Neural cell (in vitro differentiated cells): ENCODE results near the gene AK4. TPM values are rescaled to one million over a fixed set of nuclear protein-coding genes. Genes with fewer than 3 reads are reported as not detected.

ENCODE experiments used
- H2AFZ ChIP-seq: fragments of 200-600, 300-800 bp; sonication (generic), shearing (Covaris generic); 2 replicates; pipeline ENCODE4 v1.6.0; 2014; ENCODE audit warnings: low read depth, mild to moderate bottlenecking, antibody characterized with exemption, low read length, moderate library complexity
- H3F3A ChIP-seq: fragments of 200-600 bp; shearing (Covaris generic); 2 replicates; pipeline ENCODE4 v1.6.1; 2016; ENCODE audit warnings: mild to moderate bottlenecking, moderate library complexity, mixed read lengths, antibody characterized with exemption, low read length; ENCODE audit not compliant: insufficient read depth, poor library complexity, severe bottlenecking
- H3K27ac ChIP-seq: fragments of 200-600, 300-800 bp; sonication (generic), shearing (Covaris generic); 2 replicates; pipeline ENCODE4 v1.5.1; 2014; ENCODE audit warnings: mild to moderate bottlenecking, low read length, moderate library complexity
- H3K27me3 ChIP-seq: fragments of 300-800, 200-600 bp; sonication (generic), shearing (Covaris generic); 2 replicates; pipeline ENCODE4 v1.6.0; 2014; ENCODE audit warnings: mild to moderate bottlenecking, low read depth, low read length, moderate library complexity; ENCODE audit not compliant: insufficient read depth
- H3K36me3 ChIP-seq: fragments of 300-800, 200-600 bp; sonication (generic), shearing (Covaris generic); 2 replicates; pipeline ENCODE4 v1.5.1; 2014; ENCODE audit warnings: mild to moderate bottlenecking, antibody characterized with exemption, low read length, moderate library complexity; ENCODE audit not compliant: insufficient read depth
- H3K4me2 ChIP-seq: fragments of 300-800, 200-600 bp; sonication (generic), shearing (Covaris generic); 2 replicates; pipeline ENCODE4 v1.6.0; 2014; ENCODE audit warnings: mild to moderate bottlenecking, low read length
- H3K4me3 ChIP-seq: fragments of 300-800, 200-600 bp; sonication (generic), shearing (Covaris generic); 2 replicates; pipeline ENCODE4 v1.5.1; 2014; ENCODE audit warnings: mild to moderate bottlenecking, low read length, moderate library complexity
- H3K79me2 ChIP-seq: fragments of 200-600 bp; shearing (Covaris generic); replicated peaks from 2 replicates; pipeline ENCODE4 v1.6.0; 2014; ENCODE audit warnings: mild to moderate bottlenecking, low read length, moderate library complexity; ENCODE audit not compliant: insufficient read depth
- H3K9ac ChIP-seq: fragments of 300-800, 200-600 bp; sonication (generic), shearing (Covaris generic); 2 replicates; pipeline ENCODE4 v1.6.1; 2016; ENCODE audit warnings: mild to moderate bottlenecking, low read length, mixed read lengths
- H3K9me2 ChIP-seq: fragments of 200-600 bp; shearing (Covaris generic); 2 replicates; pipeline ENCODE4 v1.6.1; 2016; ENCODE audit warnings: mild to moderate bottlenecking, low read length, mixed read lengths; ENCODE audit not compliant: insufficient read depth
- H3K9me3 ChIP-seq: fragments of 200-600, 300-800 bp; sonication (generic), shearing (Covaris generic); 2 replicates; pipeline ENCODE4 v1.6.1; 2016; ENCODE audit warnings: mild to moderate bottlenecking, mixed run types, low read length, moderate library complexity, mixed read lengths
- H4K20me1 ChIP-seq: fragments of 200-600 bp; shearing (Covaris generic); 2 replicates; pipeline ENCODE4 v1.6.1; 2016; ENCODE audit warnings: mild to moderate bottlenecking, mixed run types; ENCODE audit not compliant: insufficient read depth
- EP300 ChIP-seq: fragments of 450-650 bp; conservative IDR thresholded peaks from 2 replicates; pipeline ENCODE4 v1.6.1; 2014; ENCODE audit warnings: antibody characterized with exemption, mild to moderate bottlenecking, moderate library complexity; ENCODE audit not compliant: poor library complexity, severe bottlenecking
- EZH2 ChIP-seq: fragments of 200-600, 300-800 bp; shearing (Covaris generic), sonication (generic); IDR thresholded peaks from 2 replicates; pipeline ENCODE4 v1.6.1; 2014; ENCODE audit warnings: antibody characterized with exemption, low read length, borderline replicate concordance, mild to moderate bottlenecking; ENCODE audit not compliant: insufficient read depth, poor library complexity, severe bottlenecking
- MXI1 ChIP-seq: fragments of 450-650 bp; conservative IDR thresholded peaks from 2 replicates; pipeline ENCODE4 v1.6.1; 2014; ENCODE audit warnings: antibody characterized with exemption, mild to moderate bottlenecking; ENCODE audit not compliant: poor library complexity, severe bottlenecking
- POLR2AphosphoS5 ChIP-seq: IDR thresholded peaks from 2 replicates; pipeline ENCODE4 v1.6.1; 2012
- RAD21 ChIP-seq: fragments of 450-650 bp; conservative IDR thresholded peaks from 2 replicates; pipeline ENCODE4 v1.6.1; 2014; ENCODE audit warnings: antibody characterized with exemption, mild to moderate bottlenecking, moderate library complexity
- SMC3 ChIP-seq: fragments of 450-650 bp; conservative IDR thresholded peaks from 2 replicates; pipeline ENCODE4 v1.6.1; 2014; ENCODE audit warnings: antibody characterized with exemption, mild to moderate bottlenecking, moderate library complexity; ENCODE audit not compliant: poor library complexity
- TAF1 ChIP-seq: IDR thresholded peaks from 2 replicates; pipeline ENCODE4 v1.6.1; 2012; ENCODE audit warnings: low read depth
- polyA plus RNA-seq: library from polyadenylated mRNA; depleted of rRNA; stranded (reverse); fragments of >200 nt; gene quantifications from 2 replicates; pipeline ENCODE4 v1.2.3, GENCODE V29; 2014
- TF ChIP-seq, protein P1 (sequence below): fragments of 450-650 bp; IDR thresholded peaks from 2 replicates; pipeline ENCODE4 v1.5.1; 2014; ENCODE audit warnings: antibody characterized with exemption, mild to moderate bottlenecking, moderate library complexity; ENCODE audit not compliant: poor library complexity, severe bottlenecking
- TF ChIP-seq, protein P2 (sequence below): IDR thresholded peaks from 2 replicates; pipeline ENCODE4 v1.6.1; 2012; ENCODE audit warnings: borderline replicate concordance

The AK4 gene
- polyA plus RNA-seq, 1 donor from 2014 or later: 1.9 TPM

DNA sequence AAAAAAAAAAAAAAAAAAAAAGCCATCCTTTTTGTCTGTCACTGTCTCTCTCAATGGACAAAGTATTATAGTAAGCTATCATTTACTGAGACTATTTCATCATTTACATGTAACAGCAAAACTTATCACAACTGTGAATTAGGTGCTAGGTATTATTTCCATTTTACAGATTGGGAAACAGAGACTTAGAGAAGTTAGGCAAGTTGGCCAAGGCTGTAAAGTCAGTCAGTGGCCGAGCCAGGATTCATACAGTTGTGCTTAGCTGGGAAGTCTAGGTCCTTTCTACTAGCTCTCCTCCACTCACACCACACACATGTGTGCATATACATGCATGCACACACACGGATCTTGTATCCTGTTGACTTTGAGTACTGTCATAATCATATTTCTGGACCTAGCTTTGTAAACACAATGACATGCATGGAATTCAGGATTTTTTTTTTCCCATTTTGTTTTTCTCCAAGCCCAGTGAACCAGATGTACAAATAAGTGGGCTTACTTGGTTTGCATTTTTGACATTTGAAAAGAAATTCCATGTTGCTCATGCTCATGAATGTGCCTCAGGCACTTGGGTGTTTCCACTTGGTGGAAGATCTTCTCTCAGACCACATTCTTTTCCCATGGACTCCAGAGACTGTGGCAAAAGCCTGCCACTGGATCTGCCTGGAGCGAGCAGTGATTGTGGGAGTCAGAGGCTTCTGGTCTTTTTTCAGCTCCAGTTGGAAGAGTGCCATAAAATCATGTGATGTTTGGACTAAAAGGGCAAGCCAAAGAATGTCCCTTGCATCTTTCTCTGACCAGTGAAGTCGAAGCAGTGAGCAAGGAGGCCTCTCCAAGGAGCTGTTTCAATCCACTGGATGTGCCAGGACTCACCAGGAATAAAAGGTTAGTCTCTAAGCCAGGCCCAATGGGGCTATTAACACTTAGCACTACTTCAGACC, 99.7 kb downstream of the AK4 start:
- TF ChIP-seq RAD21 (no peak), SMC3 (no peak), EZH2 (no peak), TAF1 (no peak), EP300 (no peak), POLR2AphosphoS5 (no peak), MXI1 (no peak)
- TF ChIP-seq, protein P1, sequence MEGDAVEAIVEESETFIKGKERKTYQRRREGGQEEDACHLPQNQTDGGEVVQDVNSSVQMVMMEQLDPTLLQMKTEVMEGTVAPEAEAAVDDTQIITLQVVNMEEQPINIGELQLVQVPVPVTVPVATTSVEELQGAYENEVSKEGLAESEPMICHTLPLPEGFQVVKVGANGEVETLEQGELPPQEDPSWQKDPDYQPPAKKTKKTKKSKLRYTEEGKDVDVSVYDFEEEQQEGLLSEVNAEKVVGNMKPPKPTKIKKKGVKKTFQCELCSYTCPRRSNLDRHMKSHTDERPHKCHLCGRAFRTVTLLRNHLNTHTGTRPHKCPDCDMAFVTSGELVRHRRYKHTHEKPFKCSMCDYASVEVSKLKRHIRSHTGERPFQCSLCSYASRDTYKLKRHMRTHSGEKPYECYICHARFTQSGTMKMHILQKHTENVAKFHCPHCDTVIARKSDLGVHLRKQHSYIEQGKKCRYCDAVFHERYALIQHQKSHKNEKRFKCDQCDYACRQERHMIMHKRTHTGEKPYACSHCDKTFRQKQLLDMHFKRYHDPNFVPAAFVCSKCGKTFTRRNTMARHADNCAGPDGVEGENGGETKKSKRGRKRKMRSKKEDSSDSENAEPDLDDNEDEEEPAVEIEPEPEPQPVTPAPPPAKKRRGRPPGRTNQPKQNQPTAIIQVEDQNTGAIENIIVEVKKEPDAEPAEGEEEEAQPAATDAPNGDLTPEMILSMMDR: no peak
- TF ChIP-seq, protein P2, sequence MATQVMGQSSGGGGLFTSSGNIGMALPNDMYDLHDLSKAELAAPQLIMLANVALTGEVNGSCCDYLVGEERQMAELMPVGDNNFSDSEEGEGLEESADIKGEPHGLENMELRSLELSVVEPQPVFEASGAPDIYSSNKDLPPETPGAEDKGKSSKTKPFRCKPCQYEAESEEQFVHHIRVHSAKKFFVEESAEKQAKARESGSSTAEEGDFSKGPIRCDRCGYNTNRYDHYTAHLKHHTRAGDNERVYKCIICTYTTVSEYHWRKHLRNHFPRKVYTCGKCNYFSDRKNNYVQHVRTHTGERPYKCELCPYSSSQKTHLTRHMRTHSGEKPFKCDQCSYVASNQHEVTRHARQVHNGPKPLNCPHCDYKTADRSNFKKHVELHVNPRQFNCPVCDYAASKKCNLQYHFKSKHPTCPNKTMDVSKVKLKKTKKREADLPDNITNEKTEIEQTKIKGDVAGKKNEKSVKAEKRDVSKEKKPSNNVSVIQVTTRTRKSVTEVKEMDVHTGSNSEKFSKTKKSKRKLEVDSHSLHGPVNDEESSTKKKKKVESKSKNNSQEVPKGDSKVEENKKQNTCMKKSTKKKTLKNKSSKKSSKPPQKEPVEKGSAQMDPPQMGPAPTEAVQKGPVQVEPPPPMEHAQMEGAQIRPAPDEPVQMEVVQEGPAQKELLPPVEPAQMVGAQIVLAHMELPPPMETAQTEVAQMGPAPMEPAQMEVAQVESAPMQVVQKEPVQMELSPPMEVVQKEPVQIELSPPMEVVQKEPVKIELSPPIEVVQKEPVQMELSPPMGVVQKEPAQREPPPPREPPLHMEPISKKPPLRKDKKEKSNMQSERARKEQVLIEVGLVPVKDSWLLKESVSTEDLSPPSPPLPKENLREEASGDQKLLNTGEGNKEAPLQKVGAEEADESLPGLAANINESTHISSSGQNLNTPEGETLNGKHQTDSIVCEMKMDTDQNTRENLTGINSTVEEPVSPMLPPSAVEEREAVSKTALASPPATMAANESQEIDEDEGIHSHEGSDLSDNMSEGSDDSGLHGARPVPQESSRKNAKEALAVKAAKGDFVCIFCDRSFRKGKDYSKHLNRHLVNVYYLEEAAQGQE: no peak
- Histone ChIP-seq H3K9me2 (no peaks in the 10 kb centered on the region), H3F3A (no peaks in the 10 kb centered on the region), H2AFZ (no peak overlapping the region), H3K9me3 (no peaks in the 10 kb centered on the region), H3K36me3 (no peaks in the 10 kb centered on the region), H3K27ac (no peak overlapping the region), H3K4me3 (no peak overlapping the region), H3K9ac (no peak overlapping the region), H3K79me2 (no peaks in the 10 kb centered on the region), H3K27me3 (no peaks in the 10 kb centered on the region), H4K20me1 (no peaks in the 10 kb centered on the region), H3K4me2 (no peak overlapping the region)

DNA sequence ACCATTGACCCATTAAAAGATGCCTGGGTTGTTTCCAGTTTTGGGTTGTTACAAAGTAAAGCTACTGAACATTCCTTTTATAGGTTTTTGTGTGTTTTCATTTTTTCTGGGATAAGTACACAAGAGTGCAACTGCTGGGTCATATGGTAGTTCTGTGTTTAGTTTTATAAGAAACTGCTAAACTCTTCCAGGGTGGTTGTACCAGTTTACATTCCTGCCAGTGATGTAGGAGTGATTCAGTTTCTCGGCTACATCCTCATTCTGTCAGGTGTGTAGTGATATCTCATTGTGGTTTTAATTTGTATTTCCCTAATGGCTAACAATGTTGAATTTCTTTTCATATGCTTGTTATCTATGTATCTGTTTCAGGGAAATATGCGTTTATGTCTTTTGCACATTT, 102.8 kb downstream of the AK4 start:
- H3K4me3 ChIP-seq: no peak overlapping the region
- peaks cover 5% of the 10 kb centered on the region for H3F3A ChIP-seq
- no peaks in the 10 kb centered on the region for H4K20me1 ChIP-seq
- H3K27me3 ChIP-seq: no peaks in the 10 kb centered on the region
- no peaks in the 10 kb centered on the region for H3K79me2 ChIP-seq
- no peaks in the 10 kb centered on the region for H3K9me2 ChIP-seq
- no peaks in the 10 kb centered on the region for H3K9me3 ChIP-seq
- no peak overlapping the region for H3K9ac ChIP-seq
- TF ChIP-seq EP300: no peak
- no peak for TF ChIP-seq SMC3
- TF ChIP-seq, protein P2: no peak
- TF ChIP-seq, protein P1: no peak
- TF ChIP-seq POLR2AphosphoS5: no peak
- no peak for TF ChIP-seq TAF1
- no peak for TF ChIP-seq MXI1
- no peak for TF ChIP-seq EZH2
- TF ChIP-seq RAD21: no peak
- H3K36me3 ChIP-seq: no peaks in the 10 kb centered on the region
- H3K27ac ChIP-seq: no peak overlapping the region
- no peak overlapping the region for H2AFZ ChIP-seq
- no peak overlapping the region for H3K4me2 ChIP-seq
